ENCODE results near the gene FKBP10.

Gene FKBP10

GRCh38 chr17:41781404-41782110, 31.2 kb upstream of the FKBP10 start:
- no peak for DNase-seq (ENCODE audit: low read depth, low spot score)

GRCh38 chr17:41782142-41782541, 30.7 kb upstream of the FKBP10 start:
- no peak for DNase-seq (ENCODE audit: low read depth, low spot score)

DNA sequence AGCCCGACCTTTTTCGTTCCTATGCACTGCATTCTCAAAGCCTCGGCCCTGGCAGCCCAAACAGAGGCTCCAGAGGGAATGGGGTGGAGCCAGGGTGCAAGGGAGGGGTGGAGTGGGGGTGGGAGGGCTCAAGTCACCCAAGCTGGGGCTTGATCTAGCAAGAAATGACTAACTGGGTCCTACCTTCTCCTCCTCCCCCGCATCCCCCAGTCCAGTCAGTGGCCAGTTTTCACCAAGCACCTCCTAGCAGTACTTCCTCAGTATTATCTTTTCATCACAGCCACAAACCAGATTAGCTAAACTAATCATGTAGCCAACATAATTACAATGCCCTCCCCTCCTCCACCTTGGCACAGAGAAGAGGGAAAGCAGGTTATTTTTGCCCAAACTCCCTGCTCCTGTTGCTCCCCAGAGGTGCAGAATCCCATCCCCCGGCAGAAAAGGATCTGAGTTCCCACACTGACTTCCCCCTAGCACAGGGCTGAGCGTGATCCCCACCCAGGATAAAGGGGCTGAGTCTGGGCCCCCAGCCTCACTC, 28.5 kb upstream of the FKBP10 start:
- DNase-seq (ENCODE audit: low read depth, low spot score): no peak

DNA sequence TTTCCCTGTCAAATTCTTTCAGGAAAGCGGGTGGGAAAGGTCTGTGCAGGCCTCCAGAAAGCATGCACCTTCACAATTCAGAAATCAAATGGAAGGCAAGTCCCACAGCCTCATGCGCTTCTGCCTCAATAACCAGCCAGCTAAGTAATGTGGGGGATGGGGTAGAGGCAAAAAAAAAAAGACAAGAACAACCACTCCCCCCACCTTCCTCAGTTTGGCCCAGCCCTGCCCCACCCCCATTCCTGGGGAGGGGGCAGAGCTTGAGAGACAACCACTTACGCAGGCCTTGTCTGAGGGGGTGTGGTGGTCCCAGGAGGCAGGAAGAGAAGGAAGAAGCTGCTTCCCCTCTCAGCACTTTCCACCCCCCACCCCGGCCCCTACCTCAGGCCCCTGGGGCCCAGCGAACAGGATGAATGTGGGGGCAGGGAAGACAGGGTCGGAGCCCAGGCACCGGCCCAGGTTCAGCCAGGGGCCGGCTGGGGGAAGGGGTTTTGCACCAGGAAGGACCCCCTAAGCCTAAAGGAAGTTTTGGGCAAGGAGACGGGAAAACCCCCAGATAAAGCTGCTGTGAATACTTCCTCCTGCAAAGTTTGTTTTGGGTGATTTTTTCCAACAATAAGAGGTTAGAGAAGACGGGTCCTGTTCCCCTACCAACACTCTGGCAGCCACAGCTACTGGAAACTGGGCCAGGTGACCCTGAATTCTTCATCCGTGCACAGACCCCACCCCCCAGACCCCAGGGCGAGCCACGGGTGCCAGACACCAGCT, 27.5 kb upstream of the FKBP10 start:
- no peak for DNase-seq (ENCODE audit: low read depth, low spot score)

GRCh38 chr17:41785859-41786226, 27.0 kb upstream of the FKBP10 start:
- no peak for DNase-seq (ENCODE audit: low read depth, low spot score)

DNA sequence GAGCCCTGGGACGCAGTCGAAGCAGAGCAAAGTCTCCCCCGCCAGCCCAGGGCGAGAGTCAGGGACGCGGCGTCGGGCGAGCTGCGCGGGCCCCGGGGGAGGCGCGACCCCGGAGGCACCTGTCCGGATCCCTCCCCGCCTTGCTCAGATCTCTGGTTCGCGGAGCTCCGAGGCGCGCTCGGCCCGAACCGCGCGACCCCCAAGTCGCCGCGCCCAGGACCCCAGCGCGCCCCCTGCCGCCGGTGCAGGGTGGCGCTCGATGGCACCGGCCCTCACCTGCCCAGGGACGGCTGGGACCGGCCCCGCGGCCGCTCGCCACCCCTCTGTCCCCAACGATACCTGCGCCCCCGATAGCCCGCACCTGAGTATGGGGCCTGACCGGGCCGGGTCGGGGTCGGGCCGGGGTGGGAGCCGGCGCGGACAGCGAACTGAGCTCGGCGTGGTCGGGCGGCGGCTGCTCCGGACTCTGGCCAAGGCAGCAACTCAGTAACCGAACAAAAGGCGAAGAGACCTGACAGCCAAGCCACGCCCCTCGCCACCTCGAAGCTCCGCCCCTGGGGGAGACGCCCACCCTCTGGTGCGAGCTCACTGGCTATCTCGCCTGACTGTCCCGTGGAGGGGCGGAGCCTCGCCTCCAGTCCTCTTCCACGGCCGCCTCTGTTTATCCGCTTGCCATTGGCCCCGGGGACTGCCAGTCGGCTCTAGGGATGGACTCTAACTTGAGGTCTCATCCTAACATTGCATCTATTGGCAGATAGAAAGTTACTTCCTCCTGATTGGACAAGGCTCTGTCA, 26.4 kb upstream of the FKBP10 start, which contains the start of gene JUP:
Gene JUP, minus strand, starts transcription at position 485 of the 794 bp plus-strand sequence. CDS start 14,857 bp downstream, outside the sequence.
- peak; percentile 63 for DNase-seq (ENCODE audit: low read depth, low spot score)

DNA sequence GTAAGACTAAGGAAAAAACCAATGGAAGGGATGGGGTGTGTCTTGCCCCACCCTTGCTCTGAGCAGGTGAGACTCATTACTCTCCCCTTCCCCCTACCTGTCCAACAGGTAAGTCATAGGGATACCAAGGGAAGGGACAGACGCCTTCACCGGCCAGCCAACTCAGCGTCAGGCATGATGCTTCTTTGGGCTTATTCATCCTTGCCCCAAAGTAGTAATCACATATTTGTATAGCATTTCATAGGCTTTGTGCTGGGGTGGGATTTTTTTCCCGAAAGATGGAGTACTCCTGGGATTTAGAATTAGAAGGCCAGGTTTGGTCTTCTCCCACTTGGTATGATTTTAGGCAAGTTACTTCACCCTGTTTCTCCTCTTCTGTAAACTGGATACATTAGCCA, 25.8 kb upstream of the FKBP10 start:
- no peak for DNase-seq (ENCODE audit: low read depth, low spot score)

- DNase-seq (ENCODE audit: low read depth, low spot score): no peak
These were observed 19.7 kb upstream of the FKBP10 start for GRCh38 chr17:41792845-41793783.

GRCh38 chr17:41793784-41794539, 18.8 kb upstream of the FKBP10 start:
- no peak for DNase-seq (ENCODE audit: low read depth, low spot score)

GRCh38 chr17:41794540-41794975, 18.2 kb upstream of the FKBP10 start:
- no peak for DNase-seq (ENCODE audit: low read depth, low spot score)

GRCh38 chr17:41796121-41796895, 16.5 kb upstream of the FKBP10 start:
- no peak for DNase-seq (ENCODE audit: low read depth, low spot score)

DNA sequence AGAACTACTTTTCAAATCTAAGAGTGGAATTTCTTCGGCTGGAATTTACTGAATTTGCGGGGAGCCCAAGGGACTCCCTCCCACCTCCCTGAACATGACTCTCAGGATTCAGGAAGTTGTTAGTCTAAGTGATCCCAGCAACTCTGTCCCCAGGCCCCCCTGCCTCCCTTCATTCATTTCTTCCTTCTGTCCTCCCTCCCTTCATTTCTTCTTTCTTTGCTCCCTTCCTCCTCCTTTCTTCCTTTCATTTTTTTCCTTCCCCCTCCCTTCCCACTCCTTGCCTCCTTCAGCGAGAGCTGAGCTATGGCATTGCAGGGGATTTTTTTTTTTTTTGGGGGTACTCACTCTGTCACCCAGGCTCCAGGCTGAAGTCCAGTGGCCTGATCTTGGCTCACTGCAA, 15.4 kb upstream of the FKBP10 start:
- no peak for DNase-seq (ENCODE audit: low read depth, low spot score)

GRCh38 chr17:41799366-41799765, 13.4 kb upstream of the FKBP10 start:
- no peak for DNase-seq (ENCODE audit: low read depth, low spot score)

DNA sequence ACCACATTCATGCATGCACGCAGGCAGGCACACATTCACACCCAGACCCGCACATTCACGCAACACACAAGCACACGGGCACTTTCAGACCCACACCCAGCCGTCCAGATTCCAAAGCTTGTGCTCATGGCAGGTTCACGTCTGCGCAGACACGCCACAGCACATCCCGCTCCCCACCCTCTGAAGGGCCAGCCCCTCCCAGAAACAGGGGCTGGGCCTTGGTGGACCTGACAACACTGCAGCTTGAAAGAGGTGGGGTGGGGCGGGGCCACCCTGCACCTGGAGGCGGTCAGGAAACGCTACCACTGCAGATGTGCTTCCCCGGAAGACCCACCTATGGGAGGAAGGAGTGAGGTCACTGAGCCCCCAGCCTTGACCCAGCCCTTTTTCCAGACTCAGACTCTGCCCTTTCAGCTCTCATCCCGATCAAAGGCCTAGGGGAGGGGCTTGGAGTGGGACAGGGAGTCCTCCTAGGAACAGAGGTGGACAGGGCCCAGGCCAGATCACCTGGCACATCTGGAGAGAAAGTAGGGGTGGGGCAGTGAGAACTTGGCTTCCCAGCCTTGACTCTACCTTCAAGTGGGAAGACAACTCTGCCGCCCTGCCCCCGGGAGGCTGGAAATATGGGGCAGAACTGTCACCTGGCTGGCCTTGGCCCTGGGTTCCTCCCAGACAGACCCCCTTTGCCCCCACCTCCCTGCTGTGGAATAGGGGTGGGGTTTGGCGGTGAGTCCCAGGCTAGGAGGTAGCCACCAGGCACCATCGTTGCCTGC, 12.0 kb upstream of the FKBP10 start:
- DNase-seq (ENCODE audit: low read depth, low spot score): no peak

- peak; percentile 56 for DNase-seq (ENCODE audit: low read depth, low spot score)
These were observed 11.2 kb upstream of the FKBP10 start for GRCh38 chr17:41801374-41802271.

DNA sequence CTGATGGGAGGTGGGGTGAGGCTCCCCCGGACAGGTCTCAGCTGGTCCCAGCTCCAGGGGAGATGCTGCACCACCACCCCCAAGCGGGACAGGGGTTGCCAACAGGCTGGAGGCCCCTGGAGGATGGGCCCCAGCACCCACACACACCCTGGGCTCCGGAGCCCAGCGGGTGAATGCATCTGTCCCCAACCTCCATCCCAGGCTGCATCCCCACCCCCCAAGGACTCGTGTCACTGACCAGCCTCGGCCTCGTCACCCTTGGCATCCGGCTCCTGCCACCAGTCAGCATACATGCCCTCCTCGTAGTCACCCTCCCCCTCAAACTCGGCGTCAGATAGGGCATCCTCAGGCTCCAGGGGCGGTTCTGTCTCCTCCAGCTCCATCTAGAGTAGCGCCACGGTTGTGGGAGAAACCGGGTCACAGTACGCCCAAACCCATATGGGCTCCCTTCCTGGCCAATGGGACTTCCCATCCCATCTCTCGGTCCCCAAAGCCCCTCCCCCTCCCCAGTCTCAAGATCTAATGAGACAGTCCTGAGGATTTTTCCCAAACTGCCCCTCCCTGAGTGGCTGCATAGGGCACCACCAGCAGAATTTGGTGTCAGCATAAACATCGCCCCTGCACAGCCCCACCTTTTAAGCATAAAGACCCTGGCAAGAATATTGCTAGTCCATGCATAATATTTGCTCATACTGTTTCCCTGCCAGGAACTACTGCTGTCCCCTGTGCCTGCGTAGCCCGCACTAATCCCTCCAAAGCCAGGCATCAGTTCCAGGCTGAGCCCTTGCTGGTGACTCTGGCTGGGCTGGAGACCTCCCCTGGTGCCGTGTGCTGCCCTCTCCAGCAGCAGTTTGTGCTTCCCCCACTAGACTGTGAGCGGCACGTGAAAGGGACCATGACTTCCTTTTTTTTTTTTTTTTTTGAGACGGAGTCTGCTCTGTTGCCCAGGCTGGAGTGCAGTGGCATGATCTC, 9.5 kb upstream of the FKBP10 start:
- DNase-seq (ENCODE audit: low read depth, low spot score): no peak

All from activated CD4-positive, CD25-positive, alpha-beta regulatory T cell treated with anti-CD3 and anti-CD28 coated beads, Interleukin-2, amount 50 U/mL, for 16 hours (primary cell).